Neural progenitor cell (in vitro differentiated cells): ENCODE results near the gene RFXAP.

Source experiments
- EZH2 ChIP-seq: fragments of 200-600 bp; sonication (generic); IDR thresholded peaks from 2 replicates; pipeline ENCODE4 v1.6.1; 2017; ENCODE audit warnings: antibody characterized with exemption, mild to moderate bottlenecking, moderate library complexity
- TF ChIP-seq, protein P1 (sequence below): fragments of 200-600 bp; sonication (generic); IDR thresholded peaks from 2 replicates; pipeline ENCODE4 v1.5.1; 2017; ENCODE audit warnings: antibody characterized with exemption, mild to moderate bottlenecking

DNA sequence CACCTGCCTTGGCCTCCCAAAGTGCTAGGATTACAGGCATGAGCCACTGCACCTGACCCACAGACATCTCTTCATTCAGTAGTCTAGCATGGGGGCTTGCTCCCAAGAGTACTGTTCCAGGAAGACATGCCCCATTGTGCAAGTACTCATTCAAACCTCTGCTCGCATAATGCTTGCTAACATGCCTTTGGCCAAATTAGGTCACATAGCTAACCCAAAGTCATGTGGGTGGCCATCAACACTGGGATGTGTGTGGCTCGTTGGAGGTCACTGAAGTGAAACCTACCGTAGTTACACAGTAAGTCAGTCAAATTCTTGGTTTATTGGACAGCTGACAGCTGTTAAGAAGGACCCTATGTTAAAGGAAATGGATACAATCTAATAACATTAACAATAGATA is 20.3 kb downstream of the RFXAP start:
- TF ChIP-seq EZH2: no peak
- TF ChIP-seq, protein P1, sequence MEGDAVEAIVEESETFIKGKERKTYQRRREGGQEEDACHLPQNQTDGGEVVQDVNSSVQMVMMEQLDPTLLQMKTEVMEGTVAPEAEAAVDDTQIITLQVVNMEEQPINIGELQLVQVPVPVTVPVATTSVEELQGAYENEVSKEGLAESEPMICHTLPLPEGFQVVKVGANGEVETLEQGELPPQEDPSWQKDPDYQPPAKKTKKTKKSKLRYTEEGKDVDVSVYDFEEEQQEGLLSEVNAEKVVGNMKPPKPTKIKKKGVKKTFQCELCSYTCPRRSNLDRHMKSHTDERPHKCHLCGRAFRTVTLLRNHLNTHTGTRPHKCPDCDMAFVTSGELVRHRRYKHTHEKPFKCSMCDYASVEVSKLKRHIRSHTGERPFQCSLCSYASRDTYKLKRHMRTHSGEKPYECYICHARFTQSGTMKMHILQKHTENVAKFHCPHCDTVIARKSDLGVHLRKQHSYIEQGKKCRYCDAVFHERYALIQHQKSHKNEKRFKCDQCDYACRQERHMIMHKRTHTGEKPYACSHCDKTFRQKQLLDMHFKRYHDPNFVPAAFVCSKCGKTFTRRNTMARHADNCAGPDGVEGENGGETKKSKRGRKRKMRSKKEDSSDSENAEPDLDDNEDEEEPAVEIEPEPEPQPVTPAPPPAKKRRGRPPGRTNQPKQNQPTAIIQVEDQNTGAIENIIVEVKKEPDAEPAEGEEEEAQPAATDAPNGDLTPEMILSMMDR: no peak
